ENCODE data around the gene SLAIN1.

SLAIN1 gene

GRCh38 chr13:77740097-77740735 is 42.7 kb downstream of the SLAIN1 start:
- no peaks in the 10 kb centered on the region for H3K9me3 ChIP-seq (ENCODE audit: control insufficient read depth, insufficient read depth, low read length)
- H3K4me1 ChIP-seq (ENCODE audit: control insufficient read depth, insufficient read depth, low read length): peaks cover 6% of the 10 kb centered on the region
- no peaks in the 10 kb centered on the region for H3K36me3 ChIP-seq (ENCODE audit: control insufficient read depth, insufficient read depth, low read length)
- H3K27me3 ChIP-seq (ENCODE audit: control insufficient read depth, insufficient read depth, low read length): no peaks in the 10 kb centered on the region
- H3K9ac ChIP-seq (ENCODE audit: low read depth, low read length): no peak overlapping the region
- no peak overlapping the region for H3K4me3 ChIP-seq (ENCODE audit: low read depth, low read length)

GRCh38 chr13:77740931-77741596 is 43.6 kb downstream of the SLAIN1 start:
- Histone ChIP-seq H3K36me3 (ENCODE audit: control insufficient read depth, insufficient read depth, low read length) (no peaks in the 10 kb centered on the region), H3K27me3 (ENCODE audit: control insufficient read depth, insufficient read depth, low read length) (no peaks in the 10 kb centered on the region), H3K9me3 (ENCODE audit: control insufficient read depth, insufficient read depth, low read length) (no peaks in the 10 kb centered on the region), H3K9ac (ENCODE audit: low read depth, low read length) (no peak overlapping the region), H3K4me3 (ENCODE audit: low read depth, low read length) (no peak overlapping the region), H3K4me1 (ENCODE audit: control insufficient read depth, insufficient read depth, low read length) (peaks cover 6% of the 10 kb centered on the region)

- Histone ChIP-seq H3K36me3 (ENCODE audit: control insufficient read depth, insufficient read depth, low read length) (no peaks in the 10 kb centered on the region), H3K27me3 (ENCODE audit: control insufficient read depth, insufficient read depth, low read length) (no peaks in the 10 kb centered on the region), H3K4me3 (ENCODE audit: low read depth, low read length) (no peak overlapping the region)
These were observed 44.1 kb downstream of the SLAIN1 start for GRCh38 chr13:77741597-77741972.

DNA sequence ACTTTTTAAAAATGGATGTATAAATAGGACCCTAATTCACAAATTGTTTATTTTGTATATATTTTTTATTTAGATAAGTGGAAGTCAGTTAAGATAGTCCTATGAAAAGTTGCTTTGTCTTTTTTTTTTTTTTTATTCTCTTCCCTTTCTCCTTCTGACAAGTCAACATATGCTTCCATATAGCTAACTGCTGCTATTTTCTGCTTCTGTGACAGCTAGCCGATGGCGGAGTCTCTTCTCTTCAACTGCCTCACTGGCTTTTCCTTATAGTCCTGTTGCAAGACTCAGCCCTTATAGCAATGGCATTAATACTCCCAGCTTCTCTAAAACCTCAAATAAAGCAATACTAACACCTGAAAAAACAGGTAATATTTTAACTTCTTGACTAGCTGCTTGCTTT is 45.3 kb downstream of the SLAIN1 start:
- Histone ChIP-seq H3K4me1 (ENCODE audit: control insufficient read depth, insufficient read depth, low read length) (peaks cover 6% of the 10 kb centered on the region), H3K4me3 (ENCODE audit: low read depth, low read length) (no peak overlapping the region), H3K27me3 (ENCODE audit: control insufficient read depth, insufficient read depth, low read length) (no peaks in the 10 kb centered on the region), H3K36me3 (ENCODE audit: control insufficient read depth, insufficient read depth, low read length) (no peaks in the 10 kb centered on the region), H3K9me3 (ENCODE audit: control insufficient read depth, insufficient read depth, low read length) (no peaks in the 10 kb centered on the region), H3K9ac (ENCODE audit: low read depth, low read length) (no peak overlapping the region)

More at GRCh38 chr13:77741597-77741972, 44.1 kb downstream of the SLAIN1 start:
- Histone ChIP-seq H3K4me1 (ENCODE audit: control insufficient read depth, insufficient read depth, low read length) (peaks cover 6% of the 10 kb centered on the region), H3K9ac (ENCODE audit: low read depth, low read length) (no peak overlapping the region), H3K9me3 (ENCODE audit: control insufficient read depth, insufficient read depth, low read length) (no peaks in the 10 kb centered on the region)

DNA sequence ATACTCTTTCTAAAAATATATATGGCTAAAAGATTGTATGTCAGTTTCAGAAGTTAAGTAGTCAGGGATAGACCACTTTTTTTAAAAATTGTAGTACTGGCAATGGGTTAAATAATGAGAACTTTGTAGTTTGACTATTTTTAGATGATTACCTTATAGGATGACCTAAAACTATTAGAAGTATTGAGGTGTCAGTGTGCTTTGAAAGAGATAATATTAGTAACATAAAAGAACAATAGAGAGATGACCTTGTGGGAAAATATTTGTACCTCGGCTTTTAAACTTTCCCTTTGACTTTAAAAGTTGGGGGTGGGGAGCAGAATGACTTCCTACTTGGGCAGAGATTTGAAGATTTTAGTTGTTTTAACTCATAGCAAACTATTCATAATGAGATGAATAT is 48.3 kb downstream of the SLAIN1 start:
- peaks cover 6% of the 10 kb centered on the region for H3K4me1 ChIP-seq (ENCODE audit: control insufficient read depth, insufficient read depth, low read length)
- no peak overlapping the region for H3K4me3 ChIP-seq (ENCODE audit: low read depth, low read length)
- H3K9ac ChIP-seq (ENCODE audit: low read depth, low read length): no peak overlapping the region
- H3K27me3 ChIP-seq (ENCODE audit: control insufficient read depth, insufficient read depth, low read length): no peaks in the 10 kb centered on the region
- no peaks in the 10 kb centered on the region for H3K36me3 ChIP-seq (ENCODE audit: control insufficient read depth, insufficient read depth, low read length)
- H3K9me3 ChIP-seq (ENCODE audit: control insufficient read depth, insufficient read depth, low read length): no peaks in the 10 kb centered on the region

- no peak overlapping the region for H3K9ac ChIP-seq (ENCODE audit: low read depth, low read length)
- no peaks in the 10 kb centered on the region for H3K9me3 ChIP-seq (ENCODE audit: control insufficient read depth, insufficient read depth, low read length)
- H3K36me3 ChIP-seq (ENCODE audit: control insufficient read depth, insufficient read depth, low read length): no peaks in the 10 kb centered on the region
- no peaks in the 10 kb centered on the region for H3K4me1 ChIP-seq (ENCODE audit: control insufficient read depth, insufficient read depth, low read length)
- no peak overlapping the region for H3K4me3 ChIP-seq (ENCODE audit: low read depth, low read length)
- H3K27me3 ChIP-seq (ENCODE audit: control insufficient read depth, insufficient read depth, low read length): no peaks in the 10 kb centered on the region
These were observed 51.9 kb downstream of the SLAIN1 start for GRCh38 chr13:77749344-77749880.

- H3K9ac ChIP-seq (ENCODE audit: low read depth, low read length): no peak overlapping the region
- H3K36me3 ChIP-seq (ENCODE audit: control insufficient read depth, insufficient read depth, low read length): no peaks in the 10 kb centered on the region
- no peak overlapping the region for H3K4me3 ChIP-seq (ENCODE audit: low read depth, low read length)
- H3K27me3 ChIP-seq (ENCODE audit: control insufficient read depth, insufficient read depth, low read length): no peaks in the 10 kb centered on the region
- no peaks in the 10 kb centered on the region for H3K4me1 ChIP-seq (ENCODE audit: control insufficient read depth, insufficient read depth, low read length)
- H3K9me3 ChIP-seq (ENCODE audit: control insufficient read depth, insufficient read depth, low read length): no peaks in the 10 kb centered on the region
These were observed 54.3 kb downstream of the SLAIN1 start for GRCh38 chr13:77751513-77752456.

DNA sequence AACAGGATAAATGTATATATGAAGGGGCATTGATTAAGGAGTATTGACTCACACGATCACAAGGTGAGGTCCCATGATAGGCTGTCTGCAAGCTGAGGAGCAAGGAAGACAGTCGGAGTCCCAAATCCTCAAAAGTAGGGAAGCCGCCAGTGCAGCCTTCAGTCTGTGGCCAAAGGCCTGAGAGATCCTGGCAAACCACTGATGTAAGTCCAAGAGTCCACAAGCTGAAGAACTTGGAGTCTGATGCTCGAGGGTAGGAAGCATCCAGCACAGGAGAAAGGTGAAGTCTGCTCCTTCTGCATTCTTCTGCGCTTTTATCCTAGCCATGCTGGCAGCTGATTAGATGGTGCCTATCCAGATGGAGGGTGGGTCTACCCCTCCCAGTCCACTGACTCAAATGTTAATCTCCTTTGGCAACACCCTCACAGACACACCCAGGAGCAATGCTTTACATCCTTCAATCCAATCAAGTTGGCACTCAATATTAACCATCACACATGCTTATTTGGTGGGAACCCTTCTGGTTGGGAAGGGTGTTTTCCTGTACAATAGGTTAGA is 55.1 kb downstream of the SLAIN1 start:
- Histone ChIP-seq H3K4me1 (ENCODE audit: control insufficient read depth, insufficient read depth, low read length) (no peaks in the 10 kb centered on the region), H3K36me3 (ENCODE audit: control insufficient read depth, insufficient read depth, low read length) (no peaks in the 10 kb centered on the region), H3K9me3 (ENCODE audit: control insufficient read depth, insufficient read depth, low read length) (no peaks in the 10 kb centered on the region), H3K4me3 (ENCODE audit: low read depth, low read length) (no peak overlapping the region), H3K27me3 (ENCODE audit: control insufficient read depth, insufficient read depth, low read length) (no peaks in the 10 kb centered on the region), H3K9ac (ENCODE audit: low read depth, low read length) (no peak overlapping the region)

DNA sequence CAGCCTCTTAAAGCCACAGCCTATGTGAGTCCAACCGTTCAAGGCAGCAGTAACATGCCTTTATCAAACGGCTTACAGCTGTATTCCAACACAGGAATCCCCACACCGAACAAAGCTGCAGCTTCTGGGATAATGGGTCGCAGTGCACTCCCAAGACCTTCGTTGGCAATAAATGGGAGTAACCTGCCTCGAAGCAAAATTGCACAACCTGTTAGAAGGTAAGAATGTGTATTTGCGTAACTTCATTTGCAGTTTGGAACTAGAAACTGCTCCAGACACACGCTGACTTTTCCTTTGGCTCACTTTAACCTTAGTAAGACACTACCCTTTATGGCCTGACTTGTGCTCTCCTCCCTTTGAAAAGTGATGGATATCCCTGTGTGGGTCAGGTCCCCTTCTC is 63.4 kb downstream of the SLAIN1 start:
- Histone ChIP-seq H3K9ac (ENCODE audit: low read depth, low read length) (no peak overlapping the region), H3K27me3 (ENCODE audit: control insufficient read depth, insufficient read depth, low read length) (no peaks in the 10 kb centered on the region), H3K4me1 (ENCODE audit: control insufficient read depth, insufficient read depth, low read length) (no peaks in the 10 kb centered on the region), H3K36me3 (ENCODE audit: control insufficient read depth, insufficient read depth, low read length) (peaks cover 7% of the 10 kb centered on the region), H3K9me3 (ENCODE audit: control insufficient read depth, insufficient read depth, low read length) (no peaks in the 10 kb centered on the region), H3K4me3 (ENCODE audit: low read depth, low read length) (no peak overlapping the region)

GRCh38 chr13:77767413-77767812 is 69.9 kb downstream of the SLAIN1 start:
- Histone ChIP-seq H3K4me1 (ENCODE audit: control insufficient read depth, insufficient read depth, low read length) (no peaks in the 10 kb centered on the region), H3K36me3 (ENCODE audit: control insufficient read depth, insufficient read depth, low read length) (no peaks in the 10 kb centered on the region), H3K27me3 (ENCODE audit: control insufficient read depth, insufficient read depth, low read length) (no peaks in the 10 kb centered on the region), H3K9ac (ENCODE audit: low read depth, low read length) (no peak overlapping the region), H3K9me3 (ENCODE audit: control insufficient read depth, insufficient read depth, low read length) (no peaks in the 10 kb centered on the region), H3K4me3 (ENCODE audit: low read depth, low read length) (no peak overlapping the region)

- Histone ChIP-seq H3K36me3 (ENCODE audit: control insufficient read depth, insufficient read depth, low read length) (no peaks in the 10 kb centered on the region), H3K9ac (ENCODE audit: low read depth, low read length) (no peak overlapping the region), H3K4me1 (ENCODE audit: control insufficient read depth, insufficient read depth, low read length) (no peaks in the 10 kb centered on the region), H3K4me3 (ENCODE audit: low read depth, low read length) (no peak overlapping the region), H3K9me3 (ENCODE audit: control insufficient read depth, insufficient read depth, low read length) (no peaks in the 10 kb centered on the region), H3K27me3 (ENCODE audit: control insufficient read depth, insufficient read depth, low read length) (no peaks in the 10 kb centered on the region)
These were observed 76.7 kb downstream of the SLAIN1 start for GRCh38 chr13:77774181-77774580.
